ENCODE results near the gene UBE2E1.
"Not testable (repeated sequence)": the region's sequence is repeated elsewhere in the genome, so short reads cannot be mapped to it uniquely, and the experiment has no call there.

UBE2E1 gene

GRCh38 chr3:23879485-23879884 is 73.7 kb downstream of the UBE2E1 start:
- no peak for DNase-seq (ENCODE audit: low read depth in 2 of 2)

DNA sequence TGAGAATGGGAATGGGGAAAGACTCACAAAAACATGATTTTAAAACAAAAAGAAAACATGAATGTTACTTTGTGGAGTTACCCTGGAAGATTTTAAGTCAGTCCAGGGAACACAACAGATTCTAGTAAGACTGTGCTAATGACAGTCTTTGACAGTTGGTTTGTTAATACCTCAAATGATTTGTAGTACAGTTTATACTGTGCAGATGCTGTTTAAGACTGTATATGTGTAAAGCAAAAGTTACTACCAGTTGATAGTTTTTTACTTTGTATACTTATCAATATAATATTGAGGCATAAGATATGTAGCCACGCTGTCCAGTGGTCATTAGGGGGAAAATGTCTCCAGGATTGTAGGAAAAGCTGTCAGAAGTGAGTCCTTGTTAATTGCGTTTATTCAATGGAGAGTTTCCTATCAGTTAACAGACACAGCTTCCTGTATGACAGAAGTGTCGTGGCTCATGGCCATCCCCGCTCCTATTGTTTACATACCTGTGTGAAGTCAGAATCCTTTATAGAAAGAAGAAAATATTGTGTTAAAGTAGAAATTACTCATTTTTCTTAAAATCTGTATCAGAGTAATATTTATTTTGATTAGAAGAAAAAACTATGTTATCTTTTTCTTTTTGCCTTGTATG is 75.1 kb downstream of the UBE2E1 start:
- no peak for DNase-seq (ENCODE audit: low read depth in 2 of 2)

- DNase-seq (ENCODE audit: low read depth in 2 of 2): not testable (repeated sequence)
Observed at GRCh38 chr3:23881993-23882392, 76.2 kb downstream of the UBE2E1 start.

GRCh38 chr3:23882487-23882918 is 76.7 kb downstream of the UBE2E1 start:
- DNase-seq (ENCODE audit: low read depth in 2 of 2): no peak

GRCh38 chr3:23884481-23884880 is 78.7 kb downstream of the UBE2E1 start:
- DNase-seq (ENCODE audit: low read depth in 2 of 2): no peak

DNA sequence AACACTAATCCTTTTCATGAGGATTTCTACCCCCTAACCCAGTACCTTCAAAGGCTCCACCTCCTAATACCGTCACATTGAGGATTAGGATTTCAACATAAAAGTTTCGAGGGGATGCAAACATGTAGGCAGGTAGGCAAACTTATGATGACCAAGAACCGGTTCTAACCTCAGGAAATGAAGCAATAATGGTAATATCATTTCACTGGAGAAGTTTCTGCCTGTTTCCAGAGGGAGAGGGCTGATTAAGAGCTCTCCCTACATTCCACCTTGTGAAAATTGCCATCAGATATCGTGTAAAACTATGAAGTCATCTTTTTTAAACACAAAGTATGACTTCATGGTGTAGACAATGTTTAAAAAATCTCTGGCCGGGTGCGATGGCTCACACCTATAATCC is 79.5 kb downstream of the UBE2E1 start:
- DNase-seq (ENCODE audit: low read depth in 2 of 2): no peak

DNA sequence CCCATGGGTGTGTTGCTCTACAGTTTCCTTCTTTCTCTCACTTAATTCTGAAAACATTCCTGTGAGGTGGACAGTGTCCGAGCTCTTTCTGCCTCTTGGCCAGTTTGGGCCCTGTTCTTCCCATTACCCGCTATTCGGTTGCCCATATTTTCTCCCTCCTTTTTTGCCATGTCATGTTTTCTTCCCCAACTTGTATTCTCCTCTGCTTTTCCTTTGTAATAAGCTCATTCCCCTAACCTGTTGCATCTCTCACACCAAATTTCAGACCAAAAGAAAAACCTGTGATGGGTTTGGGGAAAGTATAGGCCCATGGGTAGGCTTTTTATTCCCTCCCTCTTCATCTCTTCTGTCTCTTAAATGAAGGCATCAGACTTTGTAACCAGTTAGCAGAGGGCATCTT is 80.6 kb downstream of the UBE2E1 start:
- no peak for DNase-seq (ENCODE audit: low read depth in 2 of 2)

- DNase-seq (ENCODE audit: low read depth in 2 of 2): no peak
Observed at GRCh38 chr3:23888617-23889228, 83.0 kb downstream of the UBE2E1 start.

GRCh38 chr3:23889386-23889785 is 83.6 kb downstream of the UBE2E1 start:
- DNase-seq (ENCODE audit: low read depth in 2 of 2): no peak

DNA sequence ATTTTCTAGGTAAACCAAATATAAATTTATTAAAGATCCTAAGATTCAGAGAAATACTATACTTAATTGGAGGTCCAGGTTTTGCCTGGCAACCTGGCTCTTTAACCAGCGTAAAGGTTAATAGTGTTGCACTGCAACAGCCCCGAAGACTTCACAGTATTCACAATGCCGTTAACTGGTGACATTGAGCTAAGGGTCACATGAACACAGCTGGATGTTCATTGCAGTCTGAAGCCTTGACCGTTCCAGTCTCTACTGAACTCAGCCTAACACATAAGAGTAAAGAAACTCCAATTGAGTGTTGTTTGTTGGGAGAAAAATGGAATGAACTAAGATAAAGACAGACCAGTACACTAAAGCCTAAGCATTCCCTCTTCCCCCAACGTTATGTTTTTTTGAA is 84.2 kb downstream of the UBE2E1 start:
- no peak for DNase-seq (ENCODE audit: low read depth in 2 of 2)

DNA sequence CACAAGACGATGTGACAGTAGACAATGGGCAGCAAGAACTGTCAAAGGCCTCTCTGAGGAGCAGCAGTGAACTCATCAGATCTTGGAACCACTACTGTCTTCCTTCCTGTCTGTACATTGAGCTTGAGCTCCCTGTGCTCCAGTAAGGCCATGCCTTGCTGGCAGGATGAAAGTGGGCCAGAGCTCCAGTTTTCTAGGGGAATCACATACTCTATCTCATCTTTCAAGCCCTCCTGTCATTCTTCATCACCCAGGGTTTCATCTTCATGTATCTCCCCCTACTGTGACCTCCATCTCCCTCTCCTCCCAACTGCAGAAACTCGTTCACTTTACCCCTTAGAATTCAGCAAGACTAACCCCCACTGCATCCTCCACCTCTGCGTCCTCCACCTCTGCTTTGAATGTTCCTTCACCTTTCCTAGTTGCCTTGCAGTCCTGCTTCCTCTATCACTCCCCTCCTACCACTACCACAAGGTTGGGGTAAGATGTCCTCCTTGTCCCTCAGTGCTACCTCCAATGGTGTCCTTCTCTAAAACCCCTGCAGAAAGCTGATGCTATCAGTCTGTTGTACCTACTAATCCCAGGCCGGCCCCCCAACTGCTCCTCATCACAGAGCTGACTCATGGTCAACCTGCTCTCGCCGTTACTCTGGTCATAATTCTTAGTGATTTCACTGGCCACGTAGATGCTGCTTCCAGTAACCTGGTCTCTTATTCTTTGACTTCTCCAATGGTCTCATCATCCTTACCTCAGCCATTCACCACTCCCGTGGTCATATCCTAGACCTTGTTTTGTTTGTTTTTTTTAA is 88.7 kb downstream of the UBE2E1 start:
- DNase-seq (ENCODE audit: low read depth in 2 of 2): no peak

DNA sequence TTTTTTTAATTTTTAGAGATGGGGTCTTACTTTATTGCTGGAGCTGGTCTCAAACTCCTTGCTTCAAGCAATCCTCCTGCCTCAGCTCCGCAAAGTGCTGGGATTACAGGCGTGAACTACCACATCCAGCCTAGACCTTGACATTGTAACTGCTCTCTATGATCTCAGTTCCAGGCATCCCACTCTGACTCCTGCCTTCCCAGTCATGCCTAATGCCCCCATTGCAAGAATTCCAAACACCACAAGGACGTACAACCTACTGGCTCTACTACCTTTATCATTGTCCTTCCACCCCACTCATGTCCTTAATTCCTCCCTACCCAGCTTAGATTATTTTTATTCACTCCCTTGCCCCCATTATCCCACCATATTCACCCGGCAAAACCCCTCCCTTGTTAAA is 89.4 kb downstream of the UBE2E1 start:
- no peak for DNase-seq (ENCODE audit: low read depth in 2 of 2)

DNA sequence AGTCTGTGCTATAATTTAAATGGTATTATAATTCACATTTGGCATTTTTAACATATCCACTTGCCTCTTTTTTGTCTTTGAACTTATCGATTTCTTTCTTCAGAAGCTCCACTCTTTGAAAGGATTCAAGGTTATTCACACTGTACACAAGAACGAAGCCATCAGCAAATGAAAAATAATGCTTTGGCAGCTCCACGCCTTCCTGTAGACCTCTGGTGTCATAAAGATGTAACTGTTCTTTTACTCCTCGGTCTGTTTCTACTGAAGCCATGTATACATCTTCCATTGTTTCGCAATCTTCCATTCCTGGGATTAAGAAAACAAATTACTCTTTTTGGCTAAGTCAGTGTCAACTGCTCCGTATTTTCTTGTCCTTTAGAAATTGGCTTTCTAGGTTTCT is 95.0 kb downstream of the UBE2E1 start:
- DNase-seq (ENCODE audit: low read depth in 2 of 2): no peak

- no peak for DNase-seq (ENCODE audit: low read depth in 2 of 2)
Observed at GRCh38 chr3:23904545-23904944, 98.8 kb downstream of the UBE2E1 start.

DNA sequence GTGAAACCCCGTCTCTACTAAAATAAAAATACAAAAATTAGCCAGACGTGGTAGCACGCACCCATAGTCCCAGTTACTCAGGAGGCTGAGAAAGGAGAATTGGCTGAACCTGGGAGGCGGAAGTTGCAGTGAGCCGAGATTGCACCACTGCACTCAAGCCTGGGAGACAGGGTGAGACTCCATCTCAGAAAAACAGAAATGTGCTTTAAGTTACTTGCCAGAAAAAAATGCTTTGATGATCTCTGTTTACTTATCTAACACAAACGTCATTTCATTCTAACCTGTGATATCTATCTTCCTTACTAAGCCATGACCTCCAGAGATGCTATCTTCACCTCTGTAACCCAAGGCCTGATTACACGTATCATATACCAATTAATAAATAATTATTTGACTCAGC is 103.6 kb downstream of the UBE2E1 start:
- DNase-seq (ENCODE audit: low read depth in 2 of 2): no peak

DNA sequence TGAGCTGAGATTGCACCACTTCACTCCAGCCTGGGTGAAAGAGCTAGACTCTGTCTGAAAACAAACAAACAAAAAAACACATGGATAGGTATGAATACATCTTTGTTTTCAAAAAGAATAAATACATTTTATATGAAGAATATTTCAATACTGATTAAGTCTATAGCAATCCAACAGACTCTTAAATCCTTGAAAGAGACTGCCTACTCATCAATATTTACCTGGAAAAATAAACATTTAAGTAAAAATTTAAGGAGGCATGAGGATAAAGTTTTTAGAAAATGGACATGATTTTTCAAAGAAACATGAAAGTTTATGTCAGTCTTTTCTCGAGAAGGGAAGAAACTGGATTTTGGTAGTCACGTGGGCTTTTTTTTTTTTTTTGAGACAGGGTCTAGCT is 105.6 kb downstream of the UBE2E1 start:
- DNase-seq (ENCODE audit: low read depth in 2 of 2): no peak

DNA sequence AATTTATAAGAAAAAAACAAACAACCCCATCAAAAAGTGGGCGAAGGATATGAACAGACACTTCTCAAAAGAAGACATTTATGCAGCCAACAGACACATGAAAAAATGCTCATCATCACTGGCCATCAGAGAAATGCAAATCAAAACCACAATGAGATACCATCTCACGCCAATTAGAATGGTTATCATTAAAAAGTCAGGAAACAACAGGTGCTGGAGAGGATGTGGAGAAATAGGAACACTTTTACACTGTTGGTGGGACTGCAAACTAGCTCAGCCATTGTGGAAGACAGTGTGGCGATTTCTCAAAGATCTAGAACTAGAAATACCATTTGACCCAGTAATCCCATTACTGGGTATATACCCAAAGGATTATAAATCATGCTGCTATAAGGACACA is 106.6 kb downstream of the UBE2E1 start:
- not testable (repeated sequence) for DNase-seq (ENCODE audit: low read depth in 2 of 2)

GRCh38 chr3:23913182-23913581 is 107.4 kb downstream of the UBE2E1 start:
- DNase-seq (ENCODE audit: low read depth in 2 of 2): no peak

DNA sequence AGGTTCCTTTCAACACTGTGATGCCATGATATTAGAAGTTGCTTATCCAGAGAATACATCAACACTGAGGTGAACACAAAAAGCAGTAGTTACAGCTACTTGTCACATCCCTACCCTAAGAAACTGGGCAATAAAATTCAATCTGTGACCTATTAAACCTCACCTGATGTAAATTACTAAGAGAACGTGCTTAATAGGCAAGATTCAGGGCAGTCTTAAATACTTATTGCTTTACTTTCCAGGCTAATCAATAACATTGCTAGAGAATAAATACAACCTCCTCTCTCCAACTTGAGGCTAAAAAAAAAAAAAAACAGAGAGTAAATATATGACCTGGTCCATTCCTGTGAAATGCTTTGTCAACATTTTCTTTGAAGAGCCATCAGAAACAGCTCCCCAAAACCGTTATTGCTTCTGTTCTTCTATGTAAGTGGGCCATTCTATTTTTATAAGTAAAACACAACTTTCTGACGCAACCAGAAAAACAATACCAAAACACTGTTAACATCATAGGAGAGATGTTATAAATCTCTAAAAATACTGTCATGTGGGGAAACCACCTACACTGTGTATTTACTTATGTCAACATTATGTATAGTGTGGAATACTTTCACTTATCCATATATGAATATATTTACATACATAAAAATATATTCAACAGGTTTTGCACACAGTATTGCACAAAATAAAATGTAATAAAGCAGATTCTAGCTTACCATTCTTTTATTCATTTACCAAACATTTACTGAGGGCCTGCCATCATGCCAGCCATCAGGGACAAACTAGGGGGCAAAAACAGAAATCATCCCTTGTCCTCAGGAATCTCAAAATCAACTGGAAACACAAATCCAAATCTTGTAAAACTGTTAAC is 108.4 kb downstream of the UBE2E1 start:
- no peak for DNase-seq (ENCODE audit: low read depth in 2 of 2)

GRCh38 chr3:23915537-23916108 is 109.9 kb downstream of the UBE2E1 start:
- no peak for DNase-seq (ENCODE audit: low read depth in 2 of 2)

- DNase-seq (ENCODE audit: low read depth in 2 of 2): no peak
Observed at GRCh38 chr3:23916152-23916885, 110.6 kb downstream of the UBE2E1 start.

Data from stimulated activated CD8-positive, alpha-beta memory T cell treated with anti-CD3 and anti-CD28 coated beads, Interleukin-15, amount 100 ng/mL, for 48 hours (primary cell).